HFFc6 (cell line): ENCODE data around the gene SOX5. TPM values are rescaled to one million over a fixed set of nuclear protein-coding genes. Genes with fewer than 3 reads are reported as not detected.

Experiments
- DNase-seq: peaks from one replicate; pipeline ENCODE4 v3.0.0-alpha.2; 2018
- H3K27ac Mint-ChIP-seq: 2 replicates; pipeline ENCODE4 v1.8.0; 2020; ENCODE audit warnings: mild to moderate bottlenecking, mixed read lengths
- H3K27me3 Mint-ChIP-seq: 2 replicates; pipeline ENCODE4 v1.8.0; 2021; ENCODE audit warnings: mild to moderate bottlenecking, moderate library complexity, mixed read lengths; ENCODE audit not compliant: insufficient read depth
- H3K36me3 Mint-ChIP-seq: 2 replicates; pipeline ENCODE4 v1.8.0; 2021; ENCODE audit warnings: low read depth, mixed read lengths
- H3K4me1 Mint-ChIP-seq: 2 replicates; pipeline ENCODE4 v1.8.0; 2020; ENCODE audit warnings: low read depth, mixed read lengths
- H3K4me3 Mint-ChIP-seq: 2 replicates; pipeline ENCODE4 v1.8.0; 2020; ENCODE audit warnings: mild to moderate bottlenecking, moderate library complexity, mixed read lengths
- H3K9me3 Mint-ChIP-seq: 2 replicates; pipeline ENCODE4 v1.8.0; 2020; ENCODE audit warnings: mild to moderate bottlenecking, mixed read lengths
- total RNA-seq, 6 experiments: library from RNA; stranded (reverse); fragmentation: NEBNext Ultra II Directional; extraction: Animal tissue kit (Norgen Biotek cat#: 25700); gene quantifications; 2 replicates in 1 of 6; 3 replicates in 5 of 6; pipeline ENCODE4 v1.2.3, GENCODE V29; 2021
- TF ChIP-seq, protein P1 (sequence below): fragments of 200-600 bp; sonication (generic); IDR thresholded peaks from 2 replicates; pipeline ENCODE4 v1.5.0; 2021; ENCODE audit warnings: antibody characterized with exemption, mild to moderate bottlenecking

Gene SOX5
- total RNA-seq, 6 experiments from 2014 or later, result not detected

DNA sequence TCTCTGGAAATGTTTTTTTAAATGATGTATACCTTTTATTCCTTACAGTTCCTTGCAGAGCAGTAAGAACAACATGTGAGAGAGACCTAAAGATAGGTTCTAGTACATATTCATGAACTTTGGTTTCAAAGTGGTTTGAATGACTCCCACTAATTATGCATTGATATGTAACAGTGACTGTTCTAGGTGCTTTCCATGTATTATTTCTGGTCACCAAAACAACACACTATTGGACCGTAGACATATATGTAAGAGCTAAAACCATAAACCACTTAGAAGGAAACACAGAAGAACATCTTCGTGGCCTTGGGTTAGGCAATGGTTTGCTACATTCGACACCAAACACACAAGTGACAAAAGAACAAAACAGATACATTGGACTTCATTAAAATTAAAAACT, 37.9 kb downstream of the SOX5 start:
- Mint-ChIP-seq H3K4me3 (no peak overlapping the region), H3K9me3 (peaks cover 13% of the 10 kb centered on the region), H3K27me3 (no peaks in the 10 kb centered on the region), H3K4me1 (no peaks in the 10 kb centered on the region), H3K27ac (no peak overlapping the region), H3K36me3 (no peaks in the 10 kb centered on the region)
- DNase-seq, result no peak
- TF ChIP-seq, protein P1, sequence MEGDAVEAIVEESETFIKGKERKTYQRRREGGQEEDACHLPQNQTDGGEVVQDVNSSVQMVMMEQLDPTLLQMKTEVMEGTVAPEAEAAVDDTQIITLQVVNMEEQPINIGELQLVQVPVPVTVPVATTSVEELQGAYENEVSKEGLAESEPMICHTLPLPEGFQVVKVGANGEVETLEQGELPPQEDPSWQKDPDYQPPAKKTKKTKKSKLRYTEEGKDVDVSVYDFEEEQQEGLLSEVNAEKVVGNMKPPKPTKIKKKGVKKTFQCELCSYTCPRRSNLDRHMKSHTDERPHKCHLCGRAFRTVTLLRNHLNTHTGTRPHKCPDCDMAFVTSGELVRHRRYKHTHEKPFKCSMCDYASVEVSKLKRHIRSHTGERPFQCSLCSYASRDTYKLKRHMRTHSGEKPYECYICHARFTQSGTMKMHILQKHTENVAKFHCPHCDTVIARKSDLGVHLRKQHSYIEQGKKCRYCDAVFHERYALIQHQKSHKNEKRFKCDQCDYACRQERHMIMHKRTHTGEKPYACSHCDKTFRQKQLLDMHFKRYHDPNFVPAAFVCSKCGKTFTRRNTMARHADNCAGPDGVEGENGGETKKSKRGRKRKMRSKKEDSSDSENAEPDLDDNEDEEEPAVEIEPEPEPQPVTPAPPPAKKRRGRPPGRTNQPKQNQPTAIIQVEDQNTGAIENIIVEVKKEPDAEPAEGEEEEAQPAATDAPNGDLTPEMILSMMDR, result no peak

DNA sequence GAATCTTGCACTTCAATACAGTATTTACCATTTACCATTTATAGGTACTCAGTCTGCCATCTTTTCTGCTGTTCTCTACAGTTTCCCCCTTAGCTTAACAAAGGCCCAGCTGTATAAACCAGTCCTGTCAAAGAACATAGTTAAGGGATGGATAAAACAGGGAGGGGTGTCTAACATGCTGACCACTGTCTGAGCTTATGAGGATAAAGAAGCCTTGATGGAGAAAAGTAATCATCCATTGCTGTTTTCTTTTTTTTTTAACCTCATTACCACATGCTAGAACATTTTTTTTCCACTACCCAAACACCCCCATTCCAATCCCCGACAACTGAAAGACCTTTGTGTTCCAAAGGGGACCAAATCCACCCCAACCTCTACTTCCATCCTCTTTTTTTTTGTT, 39.9 kb downstream of the SOX5 start:
- peaks cover 18% of the 10 kb centered on the region for H3K9me3 Mint-ChIP-seq
- H3K4me1 Mint-ChIP-seq, result no peaks in the 10 kb centered on the region
- H3K36me3 Mint-ChIP-seq, result no peaks in the 10 kb centered on the region
- no peaks in the 10 kb centered on the region for H3K27me3 Mint-ChIP-seq
- H3K27ac Mint-ChIP-seq, result no peak overlapping the region
- H3K4me3 Mint-ChIP-seq, result no peak overlapping the region
- TF ChIP-seq, protein P1, result no peak
- no peak for DNase-seq

DNA sequence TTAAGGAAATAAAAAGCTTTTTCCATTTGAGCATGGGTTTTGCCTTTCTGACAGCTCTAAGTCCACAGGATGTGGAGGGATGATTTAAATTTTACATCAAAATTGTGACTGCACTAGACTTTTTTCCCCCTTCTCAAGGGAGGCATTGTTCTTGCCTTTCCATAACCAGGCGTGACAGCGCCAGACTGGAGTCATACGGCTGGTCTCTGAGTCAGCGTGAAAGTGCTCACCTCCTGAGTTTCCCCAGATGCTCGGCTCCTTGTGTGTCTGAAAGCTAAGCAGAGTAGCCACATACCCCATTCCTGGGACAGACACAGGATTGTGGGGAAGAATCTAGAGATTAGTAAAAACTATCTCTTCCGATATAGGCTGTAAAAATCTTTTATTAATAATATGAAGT, 43.1 kb downstream of the SOX5 start:
- Mint-ChIP-seq H3K36me3 (no peaks in the 10 kb centered on the region), H3K4me3 (no peak overlapping the region), H3K27me3 (no peaks in the 10 kb centered on the region), H3K27ac (no peak overlapping the region), H3K9me3 (peaks cover 22% of the 10 kb centered on the region), H3K4me1 (no peaks in the 10 kb centered on the region)
- no peak for DNase-seq
- TF ChIP-seq, protein P1, result no peak

DNA sequence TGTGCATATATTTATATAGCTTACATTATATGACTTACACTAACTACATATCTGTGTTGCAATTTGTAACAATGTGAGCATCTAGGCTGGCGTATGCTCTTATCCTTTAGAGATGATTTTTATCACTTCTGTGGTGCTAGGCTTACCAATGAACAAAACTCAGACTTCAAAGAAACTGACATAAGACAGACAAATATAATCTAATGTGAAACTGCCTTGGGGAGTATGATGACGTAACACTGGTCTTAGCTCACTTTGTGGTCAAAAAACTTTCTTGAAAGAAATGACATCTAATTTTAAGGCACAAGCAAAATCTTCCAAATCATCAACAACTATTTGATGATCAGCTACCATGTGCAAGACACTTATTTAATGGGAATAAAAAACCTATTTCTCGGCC, 50.0 kb downstream of the SOX5 start:
- DNase-seq, result no peak
- no peaks in the 10 kb centered on the region for H3K27me3 Mint-ChIP-seq
- H3K4me3 Mint-ChIP-seq, result no peak overlapping the region
- no peaks in the 10 kb centered on the region for H3K4me1 Mint-ChIP-seq
- peaks cover 19% of the 10 kb centered on the region for H3K9me3 Mint-ChIP-seq
- no peak overlapping the region for H3K27ac Mint-ChIP-seq
- no peaks in the 10 kb centered on the region for H3K36me3 Mint-ChIP-seq
- TF ChIP-seq, protein P1, result no peak

DNA sequence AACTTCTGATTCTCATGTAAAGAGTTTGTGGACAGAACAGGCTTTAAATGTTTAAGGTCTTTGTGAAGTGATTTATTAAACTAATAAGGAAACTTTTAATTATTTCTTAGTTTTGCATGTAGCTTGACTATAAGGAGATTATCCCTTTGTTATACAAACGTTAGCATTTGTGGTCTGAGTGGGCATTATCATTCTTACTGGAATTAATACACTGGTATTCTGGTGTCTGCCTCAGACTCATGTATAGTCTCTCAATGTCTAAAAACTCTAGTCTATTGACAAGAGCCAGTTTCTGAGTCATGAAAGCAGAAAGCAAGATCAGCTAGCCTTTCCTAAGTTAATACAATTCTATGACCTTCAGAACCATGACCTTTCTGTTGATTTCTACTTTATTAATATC, 51.3 kb downstream of the SOX5 start:
- Mint-ChIP-seq H3K27me3 (no peaks in the 10 kb centered on the region), H3K4me1 (no peaks in the 10 kb centered on the region), H3K4me3 (no peak overlapping the region), H3K27ac (no peak overlapping the region), H3K36me3 (no peaks in the 10 kb centered on the region), H3K9me3 (peaks cover 19% of the 10 kb centered on the region)
- TF ChIP-seq, protein P1, result no peak
- no peak for DNase-seq

DNA sequence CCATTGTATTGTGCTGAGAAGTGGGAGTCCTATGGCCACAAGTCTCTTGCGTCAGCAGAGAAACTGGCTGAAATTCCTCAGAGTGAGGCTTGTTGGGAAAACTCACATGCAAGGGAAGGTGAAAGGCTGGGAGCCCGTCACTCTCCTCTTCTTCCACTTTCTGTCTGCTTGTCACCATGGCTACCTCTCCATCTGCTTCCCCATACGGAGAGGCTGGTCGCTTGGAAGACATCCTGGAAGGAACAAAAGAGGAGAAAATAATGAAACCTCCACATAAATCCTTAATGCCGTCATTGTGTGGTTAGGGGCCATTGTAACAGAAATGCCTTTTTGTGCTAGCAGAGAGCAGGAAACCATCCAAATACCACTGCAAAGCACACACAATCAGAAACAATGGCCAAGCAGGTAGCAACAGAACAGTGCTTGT, 53.7 kb downstream of the SOX5 start:
- Mint-ChIP-seq H3K4me1 (no peaks in the 10 kb centered on the region), H3K4me3 (no peak overlapping the region), H3K27me3 (no peaks in the 10 kb centered on the region), H3K27ac (no peak overlapping the region), H3K36me3 (no peaks in the 10 kb centered on the region), H3K9me3 (peaks cover 15% of the 10 kb centered on the region)
- no peak for DNase-seq
- TF ChIP-seq, protein P1, result no peak
